Melanocyte of skin (primary cell): ENCODE measurements around the gene ROCK2. TPM values are rescaled to one million over a fixed set of nuclear protein-coding genes. Genes with fewer than 3 reads are reported as not detected.

Experiments
- small RNA-seq, 2 donors: library from RNA; depleted of rRNA; stranded (forward); fragments of <200 nt; gene quantifications; one replicate each; pipeline ENCODE3, GENCODE V24; 2012
- total RNA-seq, 2 donors: library from RNA; depleted of rRNA; stranded (reverse); fragments of >200 nt; gene quantifications; 2 replicates each; pipeline ENCODE4 v1.2.3, GENCODE V29; 2012

ROCK2 gene
- 10 to 100 TPM; 18.6 to 22.3 TPM for total RNA-seq

GRCh38 chr2:11344342-11344955, at the start of gene ROCK2:
ROCK2 (minus strand) TSS chr2:11344636; CDS start chr2:11344136, 500 bp downstream.

GRCh38 chr2:11155381-11156035, 188.9 kb downstream of the ROCK2 start, which contains the start of gene SLC66A3:
SLC66A3 (plus strand) TSS chr2:11155467; CDS start chr2:11155547, 80 bp downstream.

Small RNA genes within 50 kb of the gene (small RNA-seq; reads per million reads assigned to genes)
- 0 reads per million in 2 donors for gene RNU6-1081P

Other genes starting within 250 kb of the ROCK2 start
- gene SLC66A3, start 189.2 kb downstream of the ROCK2 start, total RNA-seq = 10 to 100 TPM; 36.1 to 39.6 TPM
- 10 to 100 TPM; 15.5 to 17.0 TPM for gene E2F6, start 121.5 kb upstream of the ROCK2 start, total RNA-seq
- gene GREB1, start 189.4 kb upstream of the ROCK2 start, total RNA-seq = 10 to 100 TPM; 53.3 to 78.1 TPM